ENCODE data around the gene SLC6A1. TPM values are rescaled to one million over a fixed set of nuclear protein-coding genes. Genes with fewer than 3 reads are reported as not detected.

SLC6A1 gene
- total and polyA plus RNA-seq, 4 donors: 16.0 to 71.9 (median 33.8) TPM

GRCh38 chr3:10945683-10946287 lies 46.8 kb upstream of the SLC6A1 start:
- Histone ChIP-seq H3K36me3 (ENCODE audit: control insufficient read depth in 4 of 4, insufficient read depth in 3 of 4, low read depth in 1 of 4, low read length in 3 of 4) (no peaks in the 10 kb centered on the region), H3K27ac (ENCODE audit: low read depth in 1 of 2, low read length in 2 of 2) (no peak overlapping the region), H3K9me3 (ENCODE audit: control insufficient read depth in 4 of 4, low read length in 3 of 4) (peaks cover 0 to 4% (median 2%) of the 10 kb centered on the region in 4 donors), H3K27me3 (ENCODE audit: control insufficient read depth in 4 of 4, insufficient read depth in 4 of 4, low read length in 3 of 4) (no peaks in the 10 kb centered on the region), H3K4me1 (ENCODE audit: control insufficient read depth in 4 of 4, insufficient read depth in 4 of 4, low read length in 3 of 4) (no peaks in the 10 kb centered on the region), H3K4me3 (ENCODE audit: low read depth in 1 of 3, low read length in 3 of 3) (no peak overlapping the region), H3K9ac (ENCODE audit: low read depth in 1 of 2, low read length in 2 of 2) (no peak overlapping the region)
- no peak for TF ChIP-seq HNF4A (conservative IDR thresholded peaks at IDR 0.05)
- TF ChIP-seq MAX (IDR thresholded peaks at IDR 0.05): no peak
- TF ChIP-seq NR2F2 (IDR thresholded peaks at IDR 0.05): no peak
- no peak for TF ChIP-seq SP1 (IDR thresholded peaks at IDR 0.05)
- no peak for TF ChIP-seq HNF4G (IDR thresholded peaks at IDR 0.05)
- TF ChIP-seq FOXA2 (IDR thresholded peaks at IDR 0.05): no peak
- peak; percentile 69 for TF ChIP-seq CTCF (IDR thresholded peaks at IDR 0.05; ENCODE audit: low read depth, low read length, missing input control)
- no peak for TF ChIP-seq JUND (IDR thresholded peaks at IDR 0.05)
- no peak for TF ChIP-seq FOXA1 (IDR thresholded peaks at IDR 0.05)
- no peak for TF ChIP-seq YY1 (IDR thresholded peaks at IDR 0.05)
- peak; percentile 77 to 87 for TF ChIP-seq RAD21 (IDR thresholded peaks at IDR 0.05)
- TF ChIP-seq EGR1 (IDR thresholded peaks at IDR 0.05; ENCODE audit: low read depth in 2 of 2): no peak
- TF ChIP-seq GABPA (IDR thresholded peaks at IDR 0.05 in 1 of 2, conservative IDR thresholded peaks at IDR 0.05 in 1 of 2): no peak
- DNase-seq (ENCODE audit: low spot score): peak; percentile 68
- whole genome bisulfite sequencing: 46% methylated on average over 8 of the region's 8 CpGs

GRCh38 chr3:10946526-10946925 lies 46.0 kb upstream of the SLC6A1 start:
- Histone ChIP-seq H3K9ac (ENCODE audit: low read depth in 1 of 2, low read length in 2 of 2) (no peak overlapping the region), H3K27me3 (ENCODE audit: control insufficient read depth in 4 of 4, insufficient read depth in 4 of 4, low read length in 3 of 4) (no peaks in the 10 kb centered on the region), H3K36me3 (ENCODE audit: control insufficient read depth in 4 of 4, insufficient read depth in 3 of 4, low read depth in 1 of 4, low read length in 3 of 4) (no peaks in the 10 kb centered on the region), H3K9me3 (ENCODE audit: control insufficient read depth in 4 of 4, low read length in 3 of 4) (peaks cover 0 to 4% (median 2%) of the 10 kb centered on the region in 4 donors), H3K4me3 (ENCODE audit: low read depth in 1 of 3, low read length in 3 of 3) (no peak overlapping the region), H3K4me1 (ENCODE audit: control insufficient read depth in 4 of 4, insufficient read depth in 4 of 4, low read length in 3 of 4) (no peaks in the 10 kb centered on the region), H3K27ac (ENCODE audit: low read depth in 1 of 2, low read length in 2 of 2) (no peak overlapping the region)
- no peak for DNase-seq (ENCODE audit: low spot score)
- 66% methylated on average over 8 of the region's 8 CpGs for WGBS
- TF ChIP-seq CTCF (IDR thresholded peaks at IDR 0.05; ENCODE audit: low read depth, low read length, missing input control): no peak
- TF ChIP-seq GABPA (IDR thresholded peaks at IDR 0.05 in 1 of 2, conservative IDR thresholded peaks at IDR 0.05 in 1 of 2): no peak
- TF ChIP-seq SP1 (IDR thresholded peaks at IDR 0.05): no peak
- TF ChIP-seq RXRA (IDR thresholded peaks at IDR 0.05): no peak
- TF ChIP-seq ATF3 (IDR thresholded peaks at IDR 0.05): no peak
- no peak for TF ChIP-seq MAX (IDR thresholded peaks at IDR 0.05)
- TF ChIP-seq HNF4G (IDR thresholded peaks at IDR 0.05): no peak
- TF ChIP-seq FOXA1 (IDR thresholded peaks at IDR 0.05): no peak
- no peak for TF ChIP-seq YY1 (IDR thresholded peaks at IDR 0.05)
- no peak for TF ChIP-seq HNF4A (conservative IDR thresholded peaks at IDR 0.05)
- TF ChIP-seq ZBTB33 (IDR thresholded peaks at IDR 0.05): no peak
- TF ChIP-seq EGR1 (IDR thresholded peaks at IDR 0.05; ENCODE audit: low read depth in 2 of 2): no peak
- TF ChIP-seq TAF1 (conservative IDR thresholded peaks at IDR 0.05): no peak
- no peak for TF ChIP-seq RAD21 (IDR thresholded peaks at IDR 0.05)
- TF ChIP-seq JUND (IDR thresholded peaks at IDR 0.05): no peak
- TF ChIP-seq NR2F2 (IDR thresholded peaks at IDR 0.05): no peak
- TF ChIP-seq FOXA2 (IDR thresholded peaks at IDR 0.05): no peak

Measured in liver (tissue), 9 donors.